K562 (cell line): ENCODE results near the gene LRRC30. TPM values are rescaled to one million over a fixed set of nuclear protein-coding genes. Genes with fewer than 3 reads are reported as not detected.

Source experiments
- ATAC-seq: fragments of 200-7000 bp; cut with Tn5 transposase; 3 replicates; pipeline ENCODE4 v1.9.1; 2020; ENCODE audit warnings: moderate library complexity
- BruUV-seq: library from RNA; stranded (reverse); fragments of 400-500 nt; replicated peaks from 2 replicates; lab custom pipeline; 2021; lab: Mats Ljungman, UMichigan
- CTCF ChIA-PET: fragments of 300-600 bp; formaldehyde crosslinking; extraction: SDS; loops from one replicate; lab custom pipeline; 2021; ENCODE audit warnings: low intra/inter-chr PET ratio; lab: Yijun Ruan, JAX
- POLR2A ChIA-PET: fragments of 300-600, 350-650 bp; sonication (Branson Sonifier 250); formaldehyde crosslinking; extraction: SDS; loops from one replicate; lab custom pipeline; 2021; ENCODE audit warnings: antibody characterized with exemption, inconsistent platforms; lab: Yijun Ruan, JAX
- DNase-seq, 4 experiments: peaks; one replicate each; pipeline versions ENCODE4 v3.0.0 to v3.0.0-alpha.2; 2011 to 2018; ENCODE audit warnings: low spot score in 3 of 4, mixed read lengths in 3 of 4; ENCODE audit errors: extremely low read depth in 1 of 4
- FAIRE-seq: peaks from 2 replicates; lab custom pipeline; 2011; peaks lifted over from hg19 to GRCh38; lab: Jason Lieb, UNC
- H2AFZ ChIP-seq: 2 replicates; pipeline ENCODE4 v1.6.0; 2011; ENCODE audit warnings: low read depth, low read length, control low read depth, inconsistent platforms
- H3K27ac ChIP-seq: fragments of 200-600 bp; 3 replicates; pipeline ENCODE4 v1.8.0; 2011; ENCODE audit warnings: low read depth, mild to moderate bottlenecking, control low read depth, inconsistent platforms, low read length, moderate library complexity, mixed read lengths; ENCODE audit errors: extremely low read depth
- H3K27me3 ChIP-seq, 2 experiments: fragments of 300-600 bp in 1 of 2; 2 replicates in 1 of 2; 3 replicates in 1 of 2; pipeline versions ENCODE4 v1.6.0 to v1.8.0; 2011; ENCODE audit warnings: inconsistent platforms in 2 of 2, low read length in 2 of 2, mild to moderate bottlenecking in 1 of 2, mixed read lengths in 1 of 2, moderate library complexity in 1 of 2; ENCODE audit not compliant: control insufficient read depth in 2 of 2, insufficient read depth in 2 of 2
- H3K36me3 ChIP-seq: fragments of 300-600 bp; 3 replicates; pipeline ENCODE4 v1.8.0; 2011; ENCODE audit warnings: mild to moderate bottlenecking, low read length, inconsistent platforms; ENCODE audit not compliant: control insufficient read depth, insufficient read depth
- H3K4me1 ChIP-seq, 2 experiments: fragments of 200-600 bp in 1 of 2; replicated peaks in 1 of 2; 2 replicates in 1 of 2; 3 replicates in 1 of 2; pipeline versions ENCODE4 v1.5.1 to v1.8.0; 2011; ENCODE audit warnings: inconsistent platforms in 2 of 2, low read length in 2 of 2, mild to moderate bottlenecking in 1 of 2, mixed read lengths in 1 of 2, moderate library complexity in 1 of 2; ENCODE audit not compliant: control insufficient read depth in 2 of 2, insufficient read depth in 2 of 2
- H3K4me2 ChIP-seq: 2 replicates; pipeline ENCODE4 v1.6.1; 2011; ENCODE audit warnings: low read length, control low read depth, inconsistent platforms, mixed read lengths; ENCODE audit not compliant: insufficient read depth
- H3K4me3 ChIP-seq: fragments of 200-600 bp; sonication (generic), shearing (Covaris generic); 2 replicates; pipeline ENCODE4 v1.5.1; 2016; ENCODE audit warnings: control low read depth, inconsistent platforms
- H3K79me2 ChIP-seq: fragments of 200-600 bp; 3 replicates; pipeline ENCODE4 v1.8.0; 2011; ENCODE audit warnings: low read length, inconsistent platforms; ENCODE audit not compliant: control insufficient read depth, insufficient read depth
- H3K9ac ChIP-seq, 2 experiments: 2 replicates each; pipeline versions ENCODE4 v1.6.0 to v1.6.1; 2011; ENCODE audit warnings: low read depth in 2 of 2, low read length in 2 of 2, control low read depth in 1 of 2, inconsistent platforms in 1 of 2, mild to moderate bottlenecking in 1 of 2, mixed read lengths in 1 of 2; ENCODE audit not compliant: insufficient read depth in 1 of 2
- H3K9me1 ChIP-seq: one replicate; pipeline ENCODE4 v1.6.0; 2011; ENCODE audit warnings: inconsistent platforms, mild to moderate bottlenecking, low read length, moderate library complexity; ENCODE audit not compliant: control insufficient read depth, insufficient read depth
- H3K9me3 ChIP-seq: replicated peaks from 2 replicates; pipeline ENCODE4 v1.5.1; 2011; ENCODE audit warnings: low read depth, low read length, inconsistent platforms; ENCODE audit not compliant: control insufficient read depth, insufficient read depth
- H4K20me1 ChIP-seq: replicated peaks from 2 replicates; pipeline ENCODE4 v1.6.1; 2011; ENCODE audit warnings: low read length, inconsistent platforms, mixed read lengths; ENCODE audit not compliant: control insufficient read depth, insufficient read depth
- CAMTA2 ChIP-seq: fragments of 250-450 bp; sonication (Bioruptor Pico); conservative IDR thresholded peaks from 2 replicates; pipeline ENCODE4 v1.5.1; 2022
- CEBPZ ChIP-seq: fragments of 150-350 bp; IDR thresholded peaks from 2 replicates; pipeline ENCODE4 v1.6.1; 2014; ENCODE audit warnings: low read depth, mild to moderate bottlenecking, low read length, borderline replicate concordance
- CTCFL ChIP-seq: IDR thresholded peaks from 2 replicates; pipeline ENCODE4 v1.6.1; 2011; ENCODE audit warnings: borderline replicate concordance, low read depth, mild to moderate bottlenecking, moderate library complexity, low read length; ENCODE audit not compliant: insufficient read depth, poor library complexity, severe bottlenecking
- ETV5 ChIP-seq: sonication (generic); formaldehyde crosslinking; IDR thresholded peaks from 2 replicates; pipeline ENCODE4 v1.4.0; 2020; ENCODE audit warnings: low read depth, mild to moderate bottlenecking, missing genetic modification reagents
- HNRNPK ChIP-seq: fragments of 200-400 bp; formaldehyde crosslinking; IDR thresholded peaks from one replicate; pipeline ENCODE4 v1.6.1; 2018; ENCODE audit warnings: mild to moderate bottlenecking, low read depth, low read length; ENCODE audit not compliant: poor library complexity, severe bottlenecking
- MYC ChIP-seq, 2 experiments: fragments of 250-450 bp in 1 of 2; sonication (Bioruptor Pico) in 1 of 2; IDR thresholded peaks; 2 replicates each; pipeline versions ENCODE4 v1.5.1 to v1.6.1; 2012 to 2021; ENCODE audit warnings: low read depth in 2 of 2, borderline replicate concordance in 1 of 2, improper control_type of control experiment in 1 of 2, low read length in 1 of 2, mild to moderate bottlenecking in 1 of 2, moderate library complexity in 1 of 2
- RAD21 ChIP-seq, 2 experiments: fragments of 250-450 bp in 1 of 2; fragments of 450-650 bp in 1 of 2; sonication (Bioruptor Pico) in 1 of 2; formaldehyde crosslinking in 1 of 2; IDR thresholded peaks in 1 of 2; conservative IDR thresholded peaks in 1 of 2; 2 replicates each; pipeline versions ENCODE4 v1.4.0 to v1.8.0; 2020 to 2022; ENCODE audit warnings: mild to moderate bottlenecking in 2 of 2, moderate library complexity in 1 of 2
- TCF7 ChIP-seq: sonication (generic); IDR thresholded peaks from 2 replicates; pipeline ENCODE4 v1.6.1; 2016; ENCODE audit warnings: antibody characterized with exemption, borderline replicate concordance
- WGBS: fragments of 100-300 bp; shearing (Covaris generic); methylation state at CpG from one replicate; pipeline ENCODE4 v1.1.6; 2016; ENCODE audit warnings: low coverage, mixed read lengths; ENCODE audit not compliant: insufficient coverage; ENCODE audit errors: missing lambda C conversion rate; 5-methylcytosine and 5-hydroxymethylcytosine counted together
- in situ Hi-C: fragments of 300-500 bp; cut with MboI; formaldehyde crosslinking; loops from 4 replicates; pipeline ENCODE4 v1.15.0; 2018; ENCODE audit warnings: inconsistent platforms, mixed read lengths
- intact Hi-C: fragments of 100-400 bp; cut with micrococcal nuclease; formaldehyde crosslinking; loops from 2 replicates; pipeline ENCODE4 v1.14.2; 2022
- polyA plus RNA-seq, 8 experiments: library from polyadenylated mRNA; depleted of rRNA in 4 of 8; stranded (reverse) in 5 of 8; unstranded in 3 of 8; fragments of >200 nt; fragmentation: Nextera tagmentation in 2 of 8; fragmentation: Illumina TruSeq in 1 of 8; extraction: Ambion mirVana in 2 of 8; extraction: Trizol in 1 of 8; gene quantifications; 2 replicates each; pipeline versions ENCODE4 v1.2.1 to v1.2.3, GENCODE V29; 2011 to 2014; ENCODE audit warnings: inconsistent platforms in 1 of 8, missing spikeins in 1 of 8
- total RNA-seq, 7 experiments: library from RNA; depleted of rRNA in 6 of 7; stranded (reverse); fragments of >200 nt in 6 of 7; fragmentation: Illumina TruSeq in 2 of 7; extraction: Trizol in 2 of 7; gene quantifications; 2 replicates each; pipeline versions ENCODE4 v1.2.1 to v1.2.3, GENCODE V29; 2011 to 2021; ENCODE audit warnings: low replicate concordance in 1 of 7

The LRRC30 gene
- total and polyA plus RNA-seq, 9 of the 15 experiments (the other 6 are each of a cell fraction or from before 2014, with no cell fraction given) = not detected

DNA sequence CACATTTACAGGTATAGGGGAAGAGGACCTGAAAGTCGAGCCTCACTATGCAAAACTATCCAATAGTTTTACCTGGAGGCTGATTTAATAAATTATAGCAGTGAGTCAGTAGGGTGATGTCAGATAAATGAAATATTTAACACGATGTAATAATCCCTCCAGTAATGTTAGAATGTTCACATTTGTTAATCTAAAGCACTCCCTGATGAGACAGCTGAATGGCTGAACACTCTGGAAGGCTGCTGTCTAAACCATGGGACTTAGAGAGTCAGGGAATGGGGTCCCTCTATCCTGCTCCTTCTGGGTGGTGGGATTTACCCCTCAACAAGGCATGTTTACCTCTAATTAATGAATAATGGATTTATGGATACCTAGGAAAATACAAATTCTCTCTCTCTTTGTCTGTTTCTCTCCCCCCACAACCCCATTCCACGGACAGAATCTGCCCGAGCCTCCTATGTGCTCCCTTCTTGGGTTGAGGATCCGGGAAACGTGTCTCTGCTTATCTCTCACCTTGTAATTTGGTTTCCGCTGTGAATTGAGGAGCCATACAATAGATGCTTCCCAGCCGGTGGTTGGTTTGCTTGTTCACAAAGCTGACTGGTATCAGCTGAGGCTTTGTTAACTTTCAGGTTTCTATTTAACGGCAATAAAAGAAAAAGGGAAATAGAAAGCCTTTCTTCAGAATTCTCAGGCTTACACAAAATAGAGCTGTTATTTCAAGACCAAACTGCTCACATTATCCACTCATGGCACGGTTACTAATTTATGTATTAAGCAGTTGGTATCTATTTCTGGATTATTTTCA, 25.9 kb downstream of the LRRC30 start:
- in situ Hi-C loops = no loop called here
- DNase-seq (no peak), FAIRE-seq (no peak), ATAC-seq (no peak)
- WGBS = 0% methylated on average over 10 of the region's 10 CpGs
- ChIA-PET CTCF (no interaction called here), POLR2A (no interaction called here)
- Histone ChIP-seq H3K27me3 (peaks cover 8 to 11% of the 10 kb centered on the region in 2 experiments; a peak in 3 of 5 replicates), H3K9me1 (no peaks in the 10 kb centered on the region), H3K4me1 (no peaks in the 10 kb centered on the region), H3K79me2 (no peaks in the 10 kb centered on the region), H2AFZ (no peak overlapping the region), H3K36me3 (no peaks in the 10 kb centered on the region), H3K4me2 (no peak overlapping the region), H3K27ac (no peak overlapping the region), H4K20me1 (no peaks in the 10 kb centered on the region), H3K9ac (no peak overlapping the region), H3K9me3 (no peaks in the 10 kb centered on the region), H3K4me3 (no peak overlapping the region)
- TF ChIP-seq RAD21 (CRISPR knock-in tag; conservative IDR thresholded peaks at IDR 0.05 in 1 of 2, IDR thresholded peaks at IDR 0.05 in 1 of 2) = no peak
- intact Hi-C loops = no loop called here
- no TSS peak for BruUV-seq

DNA sequence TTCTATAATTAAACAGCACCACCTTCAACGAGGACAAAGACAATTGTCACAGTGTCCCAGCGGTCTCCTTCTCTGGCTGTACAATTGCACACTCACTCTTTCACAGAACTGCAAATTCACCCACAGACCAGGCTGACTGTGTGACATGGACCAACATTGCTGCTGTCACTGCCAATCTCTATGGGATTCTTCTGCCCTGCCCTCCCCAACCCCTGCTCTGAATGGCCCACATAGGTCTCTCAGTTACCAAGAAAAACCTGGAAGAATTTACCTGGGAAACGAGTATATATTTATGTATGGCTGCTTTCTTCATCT, 26.5 kb downstream of the LRRC30 start:
- Histone ChIP-seq H3K79me2 (no peaks in the 10 kb centered on the region), H2AFZ (no peak overlapping the region), H4K20me1 (no peaks in the 10 kb centered on the region), H3K36me3 (no peaks in the 10 kb centered on the region), H3K9me1 (no peaks in the 10 kb centered on the region), H3K27ac (no peak overlapping the region), H3K4me3 (no peak overlapping the region), H3K9ac (no peak overlapping the region), H3K27me3 (peaks cover 8 to 11% of the 10 kb centered on the region in 2 experiments; a peak in 3 of 5 replicates), H3K9me3 (no peaks in the 10 kb centered on the region), H3K4me2 (no peak overlapping the region), H3K4me1 (no peaks in the 10 kb centered on the region)
- in situ Hi-C loops (no loop called here), intact Hi-C loops (no loop called here)
- POLR2A ChIA-PET = no interaction called here
- BruUV-seq = no TSS peak
- WGBS = 0% methylated on average over 3 of the region's 3 CpGs
- ATAC-seq = no peak
- CTCF ChIA-PET = no interaction called here
- FAIRE-seq = no peak
- DNase-seq = no peak
- no peak for TF ChIP-seq CAMTA2 (CRISPR knock-in tag)
- TF ChIP-seq CTCFL = no peak
- no peak for TF ChIP-seq HNRNPK
- TF ChIP-seq TCF7 = no peak
- no peak for TF ChIP-seq ETV5 (CRISPR knock-in tag)
- TF ChIP-seq CEBPZ = no peak
- TF ChIP-seq MYC (IDR thresholded peaks at IDR 0.05; ENCODE audit: low read depth, low read length) = no peak
- TF ChIP-seq MYC (CRISPR knock-in tag; IDR thresholded peaks at IDR 0.05; ENCODE audit: borderline replicate concordance, low read depth) = no peak
